K562 (cell line): ENCODE data around the gene CMSS1. TPM values are rescaled to one million over a fixed set of nuclear protein-coding genes. Genes with fewer than 3 reads are reported as not detected.

Source experiments
- ATAC-seq: fragments of 200-7000 bp; cut with Tn5 transposase; 3 replicates; pipeline ENCODE4 v1.9.1; 2020; ENCODE audit warnings: moderate library complexity
- BruUV-seq: library from RNA; stranded (reverse); fragments of 400-500 nt; replicated peaks from 2 replicates; lab custom pipeline; 2021; lab: Mats Ljungman, UMichigan
- CTCF ChIA-PET: fragments of 300-600 bp; formaldehyde crosslinking; extraction: SDS; loops from one replicate; lab custom pipeline; 2021; ENCODE audit warnings: low intra/inter-chr PET ratio; lab: Yijun Ruan, JAX
- POLR2A ChIA-PET: fragments of 300-600, 350-650 bp; sonication (Branson Sonifier 250); formaldehyde crosslinking; extraction: SDS; loops from one replicate; lab custom pipeline; 2021; ENCODE audit warnings: antibody characterized with exemption, inconsistent platforms; lab: Yijun Ruan, JAX
- DNase-seq, 4 experiments: peaks; one replicate each; pipeline versions ENCODE4 v3.0.0 to v3.0.0-alpha.2; 2011 to 2018; ENCODE audit warnings: low spot score in 3 of 4, mixed read lengths in 3 of 4; ENCODE audit errors: extremely low read depth in 1 of 4
- FAIRE-seq: peaks from 2 replicates; lab custom pipeline; 2011; peaks lifted over from hg19 to GRCh38; lab: Jason Lieb, UNC
- H2AFZ ChIP-seq: 2 replicates; pipeline ENCODE4 v1.6.0; 2011; ENCODE audit warnings: low read depth, low read length, control low read depth, inconsistent platforms
- H3K27ac ChIP-seq: fragments of 200-600 bp; 3 replicates; pipeline ENCODE4 v1.8.0; 2011; ENCODE audit warnings: low read depth, mild to moderate bottlenecking, control low read depth, inconsistent platforms, low read length, moderate library complexity, mixed read lengths; ENCODE audit errors: extremely low read depth
- H3K27me3 ChIP-seq, 2 experiments: fragments of 300-600 bp in 1 of 2; 2 replicates in 1 of 2; 3 replicates in 1 of 2; pipeline versions ENCODE4 v1.6.0 to v1.8.0; 2011; ENCODE audit warnings: inconsistent platforms in 2 of 2, low read length in 2 of 2, mild to moderate bottlenecking in 1 of 2, mixed read lengths in 1 of 2, moderate library complexity in 1 of 2; ENCODE audit not compliant: control insufficient read depth in 2 of 2, insufficient read depth in 2 of 2
- H3K36me3 ChIP-seq: fragments of 300-600 bp; 3 replicates; pipeline ENCODE4 v1.8.0; 2011; ENCODE audit warnings: mild to moderate bottlenecking, low read length, inconsistent platforms; ENCODE audit not compliant: control insufficient read depth, insufficient read depth
- H3K4me1 ChIP-seq, 2 experiments: fragments of 200-600 bp in 1 of 2; replicated peaks in 1 of 2; 2 replicates in 1 of 2; 3 replicates in 1 of 2; pipeline versions ENCODE4 v1.5.1 to v1.8.0; 2011; ENCODE audit warnings: inconsistent platforms in 2 of 2, low read length in 2 of 2, mild to moderate bottlenecking in 1 of 2, mixed read lengths in 1 of 2, moderate library complexity in 1 of 2; ENCODE audit not compliant: control insufficient read depth in 2 of 2, insufficient read depth in 2 of 2
- H3K4me2 ChIP-seq: 2 replicates; pipeline ENCODE4 v1.6.1; 2011; ENCODE audit warnings: low read length, control low read depth, inconsistent platforms, mixed read lengths; ENCODE audit not compliant: insufficient read depth
- H3K4me3 ChIP-seq: fragments of 200-600 bp; sonication (generic), shearing (Covaris generic); 2 replicates; pipeline ENCODE4 v1.5.1; 2016; ENCODE audit warnings: control low read depth, inconsistent platforms
- H3K79me2 ChIP-seq: fragments of 200-600 bp; 3 replicates; pipeline ENCODE4 v1.8.0; 2011; ENCODE audit warnings: low read length, inconsistent platforms; ENCODE audit not compliant: control insufficient read depth, insufficient read depth
- H3K9ac ChIP-seq, 2 experiments: 2 replicates each; pipeline versions ENCODE4 v1.6.0 to v1.6.1; 2011; ENCODE audit warnings: low read depth in 2 of 2, low read length in 2 of 2, control low read depth in 1 of 2, inconsistent platforms in 1 of 2, mild to moderate bottlenecking in 1 of 2, mixed read lengths in 1 of 2; ENCODE audit not compliant: insufficient read depth in 1 of 2
- H3K9me1 ChIP-seq: one replicate; pipeline ENCODE4 v1.6.0; 2011; ENCODE audit warnings: inconsistent platforms, mild to moderate bottlenecking, low read length, moderate library complexity; ENCODE audit not compliant: control insufficient read depth, insufficient read depth
- H3K9me3 ChIP-seq: replicated peaks from 2 replicates; pipeline ENCODE4 v1.5.1; 2011; ENCODE audit warnings: low read depth, low read length, inconsistent platforms; ENCODE audit not compliant: control insufficient read depth, insufficient read depth
- H4K20me1 ChIP-seq: replicated peaks from 2 replicates; pipeline ENCODE4 v1.6.1; 2011; ENCODE audit warnings: low read length, inconsistent platforms, mixed read lengths; ENCODE audit not compliant: control insufficient read depth, insufficient read depth
- C11orf30 ChIP-seq: fragments of 450-650 bp; IDR thresholded peaks from 2 replicates; pipeline ENCODE4 v1.6.1; 2016; ENCODE audit warnings: low read depth, mild to moderate bottlenecking
- CHD1 ChIP-seq: fragments of 200-600 bp; sonication (generic); IDR thresholded peaks from one replicate; pipeline ENCODE4 v1.6.1; 2012; ENCODE audit warnings: mild to moderate bottlenecking, moderate library complexity, low read length, inconsistent platforms
- HOXB6 ChIP-seq: fragments of 250-450 bp; sonication (Bioruptor Pico); IDR thresholded peaks from 2 replicates; pipeline ENCODE4 v1.5.1; 2022; ENCODE audit warnings: mild to moderate bottlenecking, borderline replicate concordance
- NFRKB ChIP-seq: fragments of 450-650 bp; IDR thresholded peaks from 2 replicates; pipeline ENCODE4 v1.6.1; 2016; ENCODE audit warnings: low read depth
- ZKSCAN3 ChIP-seq: fragments of 250-450 bp; sonication (Bioruptor Pico); IDR thresholded peaks from 2 replicates; pipeline ENCODE4 v1.4.0; 2020
- ZNF184 ChIP-seq: sonication (generic); formaldehyde crosslinking; IDR thresholded peaks from 2 replicates; pipeline ENCODE4 v1.5.0; 2020; ENCODE audit warnings: missing genetic modification reagents
- ZNF282 ChIP-seq: sonication (generic); formaldehyde crosslinking; IDR thresholded peaks from 2 replicates; pipeline ENCODE4 v1.8.1; 2023; ENCODE audit warnings: missing genetic modification reagents
- ZNF316 ChIP-seq: fragments of 450-650 bp; IDR thresholded peaks from 2 replicates; pipeline ENCODE4 v1.6.1; 2016
- WGBS: fragments of 100-300 bp; shearing (Covaris generic); methylation state at CpG from one replicate; pipeline ENCODE4 v1.1.6; 2016; ENCODE audit warnings: low coverage, mixed read lengths; ENCODE audit not compliant: insufficient coverage; ENCODE audit errors: missing lambda C conversion rate; 5-methylcytosine and 5-hydroxymethylcytosine counted together
- in situ Hi-C: fragments of 300-500 bp; cut with MboI; formaldehyde crosslinking; loops from 4 replicates; pipeline ENCODE4 v1.15.0; 2018; ENCODE audit warnings: inconsistent platforms, mixed read lengths
- intact Hi-C: fragments of 100-400 bp; cut with micrococcal nuclease; formaldehyde crosslinking; loops from 2 replicates; pipeline ENCODE4 v1.14.2; 2022
- polyA plus RNA-seq, 8 experiments: library from polyadenylated mRNA; depleted of rRNA in 4 of 8; stranded (reverse) in 5 of 8; unstranded in 3 of 8; fragments of >200 nt; fragmentation: Nextera tagmentation in 2 of 8; fragmentation: Illumina TruSeq in 1 of 8; extraction: Ambion mirVana in 2 of 8; extraction: Trizol in 1 of 8; gene quantifications; 2 replicates each; pipeline versions ENCODE4 v1.2.1 to v1.2.3, GENCODE V29; 2011 to 2014; ENCODE audit warnings: inconsistent platforms in 1 of 8, missing spikeins in 1 of 8
- total RNA-seq, 7 experiments: library from RNA; depleted of rRNA in 6 of 7; stranded (reverse); fragments of >200 nt in 6 of 7; fragmentation: Illumina TruSeq in 2 of 7; extraction: Trizol in 2 of 7; gene quantifications; 2 replicates each; pipeline versions ENCODE4 v1.2.1 to v1.2.3, GENCODE V29; 2011 to 2021; ENCODE audit warnings: low replicate concordance in 1 of 7
- TF ChIP-seq, protein P1 (sequence below): sonication (generic); formaldehyde crosslinking; IDR thresholded peaks from 2 replicates; pipeline ENCODE4 v1.5.0; 2020; ENCODE audit warnings: missing genetic modification reagents
- TF ChIP-seq, protein P2 (sequence below): sonication (generic); IDR thresholded peaks from 2 replicates; pipeline ENCODE4 v1.6.1; 2016
- TF ChIP-seq, protein P3 (sequence below): fragments of 250-450 bp; sonication (Bioruptor Pico); IDR thresholded peaks from 2 replicates; pipeline ENCODE4 v1.8.0; 2022; ENCODE audit warnings: moderate library complexity, mild to moderate bottlenecking, inconsistent platforms

CMSS1 gene
- total and polyA plus RNA-seq, 9 of the 15 experiments (the other 6 are each of a cell fraction or from before 2014, with no cell fraction given), result 46.9 to 109 (median 72.3) TPM

DNA sequence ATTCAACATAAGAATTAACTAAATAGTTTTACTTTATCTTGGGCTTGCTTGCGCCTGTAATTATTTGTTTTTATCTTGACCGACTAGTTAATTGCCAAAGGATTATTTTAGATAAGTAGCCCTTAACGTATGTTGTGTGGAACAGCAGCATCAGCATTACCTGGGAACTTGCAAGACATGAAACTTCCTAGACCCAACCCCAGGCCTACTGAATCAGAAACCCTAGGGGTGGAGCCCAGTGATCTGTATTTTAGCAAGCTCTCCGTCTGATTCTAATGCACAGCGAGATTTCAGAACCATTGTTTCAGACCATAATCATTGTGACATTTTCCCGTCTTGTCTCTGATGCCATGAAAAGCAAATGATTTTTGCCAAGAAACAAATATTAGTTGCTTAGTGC lies 265.5 kb downstream of the CMSS1 start:
- ChIA-PET POLR2A (interaction anchor here (0.7 to 1.5 kb wide), 3 partner anchors 13 to 474 kb away, joined by 3 to 4 read pairs (median 3); no protein-coding TSS in a partner anchor), CTCF (no interaction called here)
- FAIRE-seq, result peak; percentile 42
- in situ Hi-C loops, result no loop called here
- peak in 1 of 4 experiments; percentile 62 for DNase-seq
- ATAC-seq, result peak; percentile 83
- 15% methylated on average over 6 of the region's 6 CpGs for WGBS
- no TSS peak for BruUV-seq
- no peaks in the 10 kb centered on the region for H3K9me3 ChIP-seq
- H2AFZ ChIP-seq, result peak overlapping the region; percentile 22; the same call in 1 of the 2 replicates
- no peak overlapping the region for H3K4me3 ChIP-seq
- peak overlapping the region; percentile 65; the same call in 1 of the 3 replicates for H3K27ac ChIP-seq
- intact Hi-C loops, result no loop called here
- no peaks in the 10 kb centered on the region for H3K36me3 ChIP-seq
- TF ChIP-seq, protein P1, sequence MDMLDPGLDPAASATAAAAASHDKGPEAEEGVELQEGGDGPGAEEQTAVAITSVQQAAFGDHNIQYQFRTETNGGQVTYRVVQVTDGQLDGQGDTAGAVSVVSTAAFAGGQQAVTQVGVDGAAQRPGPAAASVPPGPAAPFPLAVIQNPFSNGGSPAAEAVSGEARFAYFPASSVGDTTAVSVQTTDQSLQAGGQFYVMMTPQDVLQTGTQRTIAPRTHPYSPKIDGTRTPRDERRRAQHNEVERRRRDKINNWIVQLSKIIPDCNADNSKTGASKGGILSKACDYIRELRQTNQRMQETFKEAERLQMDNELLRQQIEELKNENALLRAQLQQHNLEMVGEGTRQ, result no peak
- TF ChIP-seq CHD1 (no peak), ZKSCAN3 (no peak), ZNF282 (CRISPR knock-in tag) (no peak), C11orf30 (peak; percentile 11; the same call in 1 of the 2 replicates), NFRKB (no peak), ZNF316 (peak; percentile 36; the same call in 1 of the 2 replicates), HOXB6 (CRISPR knock-in tag) (no peak), ZNF184 (CRISPR knock-in tag) (no peak)
- TF ChIP-seq, protein P2, sequence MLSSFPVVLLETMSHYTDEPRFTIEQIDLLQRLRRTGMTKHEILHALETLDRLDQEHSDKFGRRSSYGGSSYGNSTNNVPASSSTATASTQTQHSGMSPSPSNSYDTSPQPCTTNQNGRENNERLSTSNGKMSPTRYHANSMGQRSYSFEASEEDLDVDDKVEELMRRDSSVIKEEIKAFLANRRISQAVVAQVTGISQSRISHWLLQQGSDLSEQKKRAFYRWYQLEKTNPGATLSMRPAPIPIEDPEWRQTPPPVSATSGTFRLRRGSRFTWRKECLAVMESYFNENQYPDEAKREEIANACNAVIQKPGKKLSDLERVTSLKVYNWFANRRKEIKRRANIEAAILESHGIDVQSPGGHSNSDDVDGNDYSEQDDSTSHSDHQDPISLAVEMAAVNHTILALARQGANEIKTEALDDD, result peak; percentile 54; the same call in 1 of the 2 replicates
- TF ChIP-seq, protein P3, sequence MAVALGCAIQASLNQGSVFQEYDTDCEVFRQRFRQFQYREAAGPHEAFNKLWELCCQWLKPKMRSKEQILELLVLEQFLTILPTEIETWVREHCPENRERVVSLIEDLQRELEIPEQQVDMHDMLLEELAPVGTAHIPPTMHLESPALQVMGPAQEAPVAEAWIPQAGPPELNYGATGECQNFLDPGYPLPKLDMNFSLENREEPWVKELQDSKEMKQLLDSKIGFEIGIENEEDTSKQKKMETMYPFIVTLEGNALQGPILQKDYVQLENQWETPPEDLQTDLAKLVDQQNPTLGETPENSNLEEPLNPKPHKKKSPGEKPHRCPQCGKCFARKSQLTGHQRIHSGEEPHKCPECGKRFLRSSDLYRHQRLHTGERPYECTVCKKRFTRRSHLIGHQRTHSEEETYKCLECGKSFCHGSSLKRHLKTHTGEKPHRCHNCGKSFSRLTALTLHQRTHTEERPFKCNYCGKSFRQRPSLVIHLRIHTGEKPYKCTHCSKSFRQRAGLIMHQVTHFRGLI (CRISPR knock-in tag), result no peak
- TF ChIP-seq, all 486 proteins: peak for 3
- Histone ChIP-seq H3K4me2 (no peak overlapping the region), H3K9me1 (no peaks in the 10 kb centered on the region), H3K79me2 (peaks cover 6% of the 10 kb centered on the region; the same call in 1 of the 3 replicates), H3K4me1 (peaks cover 3 to 39% of the 10 kb centered on the region in 2 experiments; a peak in 4 of 5 replicates), H4K20me1 (no peaks in the 10 kb centered on the region), H3K27me3 (no peaks in the 10 kb centered on the region), H3K9ac (peak overlapping the region in 1 of 2 experiments; percentile 51; a peak in 2 of 4 replicates)
